HL-60 (cell line): ENCODE measurements around the gene USP47.

Experiments used
- DNase-seq, 2 experiments: peaks; one replicate each; pipeline ENCODE4 v3.0.0-alpha.2; 2010 to 2020; ENCODE audit warnings: low read depth in 1 of 2, low spot score in 1 of 2
- H3K27ac ChIP-seq: fragments of 250-450 bp; sonication (Bioruptor Pico); replicated peaks from 2 replicates; pipeline ENCODE4 v1.5.1; 2020; ENCODE audit warnings: mild to moderate bottlenecking, moderate library complexity
- H3K27me3 ChIP-seq: fragments of 250-450 bp; sonication (Bioruptor Pico); 2 replicates; pipeline ENCODE4 v1.5.1; 2021; ENCODE audit warnings: mild to moderate bottlenecking, moderate library complexity; ENCODE audit not compliant: insufficient read depth, poor library complexity, severe bottlenecking
- H3K4me3 ChIP-seq: replicated peaks from 2 replicates; pipeline ENCODE4 v1.5.1; 2011; ENCODE audit warnings: mild to moderate bottlenecking, control low read depth, low read length; ENCODE audit not compliant: insufficient read depth
- GABPA ChIP-seq: IDR thresholded peaks from 2 replicates; pipeline ENCODE4 v1.6.1; 2012; ENCODE audit warnings: low read depth
- POLR2AphosphoS5 ChIP-seq: IDR thresholded peaks from 2 replicates; pipeline ENCODE4 v1.6.1; 2012; ENCODE audit warnings: low read depth
- REST ChIP-seq: IDR thresholded peaks from 2 replicates; pipeline ENCODE4 v1.6.1; 2012; ENCODE audit warnings: low read depth; ENCODE audit not compliant: insufficient replicate concordance
- SPI1 ChIP-seq: IDR thresholded peaks from 2 replicates; pipeline ENCODE4 v1.6.1; 2012; ENCODE audit warnings: low read depth, mild to moderate bottlenecking, borderline replicate concordance
- TF ChIP-seq, protein P1 (sequence below): IDR thresholded peaks from one replicate; pipeline ENCODE4 v1.5.1; 2011; ENCODE audit warnings: low read length, control low read depth, inconsistent platforms; ENCODE audit not compliant: insufficient read depth

The USP47 gene

DNA sequence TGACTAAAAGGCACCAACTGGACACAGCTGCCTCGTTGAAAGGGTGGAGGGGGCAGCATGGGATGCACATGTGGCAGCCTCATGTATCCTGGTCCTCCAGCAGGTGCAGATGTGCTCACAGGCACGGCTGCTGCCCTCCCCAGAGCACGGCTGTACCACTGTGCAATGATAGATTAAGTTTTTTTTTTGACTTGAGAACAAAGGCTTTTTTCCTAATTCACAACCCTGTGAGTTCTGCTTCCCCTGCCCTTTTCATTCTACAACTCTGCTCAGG, 155.2 kb downstream of the USP47 start:
- TF ChIP-seq REST (no peak), GABPA (no peak), SPI1 (no peak), POLR2AphosphoS5 (no peak)
- TF ChIP-seq, protein P1, sequence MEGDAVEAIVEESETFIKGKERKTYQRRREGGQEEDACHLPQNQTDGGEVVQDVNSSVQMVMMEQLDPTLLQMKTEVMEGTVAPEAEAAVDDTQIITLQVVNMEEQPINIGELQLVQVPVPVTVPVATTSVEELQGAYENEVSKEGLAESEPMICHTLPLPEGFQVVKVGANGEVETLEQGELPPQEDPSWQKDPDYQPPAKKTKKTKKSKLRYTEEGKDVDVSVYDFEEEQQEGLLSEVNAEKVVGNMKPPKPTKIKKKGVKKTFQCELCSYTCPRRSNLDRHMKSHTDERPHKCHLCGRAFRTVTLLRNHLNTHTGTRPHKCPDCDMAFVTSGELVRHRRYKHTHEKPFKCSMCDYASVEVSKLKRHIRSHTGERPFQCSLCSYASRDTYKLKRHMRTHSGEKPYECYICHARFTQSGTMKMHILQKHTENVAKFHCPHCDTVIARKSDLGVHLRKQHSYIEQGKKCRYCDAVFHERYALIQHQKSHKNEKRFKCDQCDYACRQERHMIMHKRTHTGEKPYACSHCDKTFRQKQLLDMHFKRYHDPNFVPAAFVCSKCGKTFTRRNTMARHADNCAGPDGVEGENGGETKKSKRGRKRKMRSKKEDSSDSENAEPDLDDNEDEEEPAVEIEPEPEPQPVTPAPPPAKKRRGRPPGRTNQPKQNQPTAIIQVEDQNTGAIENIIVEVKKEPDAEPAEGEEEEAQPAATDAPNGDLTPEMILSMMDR, result no peak
- Histone ChIP-seq H3K4me3 (no peak overlapping the region), H3K27ac (no peak overlapping the region), H3K27me3 (peaks cover 6% of the 10 kb centered on the region)
- DNase-seq, result no peak

DNA sequence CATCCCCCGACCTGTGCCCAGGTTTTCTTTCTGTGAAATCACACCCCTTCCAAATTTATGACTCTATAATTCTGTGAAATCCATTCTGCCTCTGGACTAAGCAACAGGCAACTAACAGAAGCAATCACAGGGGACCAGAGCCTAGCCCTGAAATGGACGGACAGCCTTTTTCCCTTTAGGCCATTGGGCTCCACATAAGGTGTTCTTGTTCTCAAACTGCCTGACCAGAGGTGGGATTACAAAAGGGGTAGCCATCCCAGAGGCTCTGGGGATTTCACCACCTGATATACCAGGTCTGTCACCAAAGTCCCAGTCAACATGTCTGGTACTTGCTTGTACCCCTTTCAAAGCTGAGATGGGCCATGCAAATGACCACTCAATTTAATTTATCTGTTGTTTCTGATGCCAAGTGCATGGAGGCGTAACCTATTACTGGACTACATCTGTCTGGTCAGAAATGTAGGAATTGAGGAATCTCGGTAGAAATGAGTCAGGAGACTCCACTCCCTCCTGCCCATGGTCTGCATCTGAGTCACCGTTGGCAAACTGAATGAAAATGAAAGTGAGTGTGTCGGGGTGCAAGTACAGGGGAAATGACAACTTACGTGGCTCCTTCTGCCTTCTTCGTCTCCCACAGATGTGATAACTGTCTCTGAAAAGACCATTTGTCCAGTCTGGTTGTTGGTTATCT, 156.5 kb downstream of the USP47 start:
- Histone ChIP-seq H3K27ac (no peak overlapping the region), H3K27me3 (peaks cover 6% of the 10 kb centered on the region), H3K4me3 (no peak overlapping the region; the same call in 1 of the 2 replicates)
- DNase-seq, result no peak
- TF ChIP-seq SPI1 (no peak), REST (no peak), POLR2AphosphoS5 (no peak), GABPA (no peak)
- TF ChIP-seq, protein P1, result no peak

DNA sequence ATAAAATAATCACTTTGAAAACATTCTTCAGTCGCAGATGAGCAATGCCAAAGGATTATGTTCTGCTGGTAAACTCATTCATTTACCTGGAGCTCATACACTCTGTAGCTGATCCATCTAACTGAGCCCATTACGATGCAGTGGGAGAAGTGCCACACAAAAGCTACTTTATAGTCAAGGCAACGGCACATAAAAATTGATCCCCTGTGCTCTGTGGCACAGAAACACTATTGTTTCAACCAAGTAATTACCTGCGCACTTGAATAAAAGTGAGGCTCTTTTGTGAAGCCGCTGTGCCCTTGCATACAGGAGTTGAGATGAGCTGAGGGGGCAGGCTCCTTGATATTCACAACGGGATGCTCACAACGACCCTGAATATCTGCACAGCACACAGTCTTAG, 159.4 kb downstream of the USP47 start:
- Histone ChIP-seq H3K4me3 (no peak overlapping the region), H3K27me3 (peaks cover 19% of the 10 kb centered on the region), H3K27ac (no peak overlapping the region)
- TF ChIP-seq, protein P1, result no peak
- no peak for TF ChIP-seq SPI1
- no peak for TF ChIP-seq GABPA
- DNase-seq, result no peak

- Histone ChIP-seq H3K27me3 (peaks cover 32% of the 10 kb centered on the region), H3K4me3 (no peak overlapping the region), H3K27ac (no peak overlapping the region)
- TF ChIP-seq, protein P1, result no peak
- TF ChIP-seq REST, result no peak
- no peak for DNase-seq
Observed at GRCh38 chr11:12003336-12003735, 161.6 kb downstream of the USP47 start.
